Suprapubic skin (tissue), 4 donors: ENCODE results near the gene PMPCB. TPM values are rescaled to one million over a fixed set of nuclear protein-coding genes. Genes with fewer than 3 reads are reported as not detected.

Experiments used
- DNase-seq, 2 donors: peaks; one replicate each; pipeline ENCODE4 v3.0.0-alpha.2; 2019; ENCODE audit warnings: low spot score in 2 of 2
- H3K27ac ChIP-seq: fragments of 200-600 bp; sonication (generic); one replicate; pipeline ENCODE4 v1.5.1; 2019
- H3K27me3 ChIP-seq: fragments of 200-600 bp; sonication (generic); one replicate; pipeline ENCODE4 v1.5.1; 2019
- H3K36me3 ChIP-seq: fragments of 200-600 bp; sonication (generic); one replicate; pipeline ENCODE4 v1.5.1; 2019
- H3K4me1 ChIP-seq: fragments of 200-600 bp; sonication (generic); one replicate; pipeline ENCODE4 v1.5.1; 2019
- H3K4me3 ChIP-seq: fragments of 200-600 bp; sonication (generic); one replicate; pipeline ENCODE4 v1.5.1; 2019; ENCODE audit warnings: mild to moderate bottlenecking
- H3K9me3 ChIP-seq: fragments of 200-600 bp; sonication (generic); one replicate; pipeline ENCODE4 v1.5.1; 2019
- CTCF ChIP-seq, 2 donors: fragments of 200-600 bp in 1 of 2; fragments of 450-650 bp in 1 of 2; sonication (generic) in 1 of 2; IDR thresholded peaks; one replicate each; pipeline ENCODE4 v1.5.1; 2016 to 2019; ENCODE audit warnings: antibody characterized with exemption in 2 of 2, mild to moderate bottlenecking in 1 of 2, moderate library complexity in 1 of 2
- EP300 ChIP-seq: sonication (generic); formaldehyde crosslinking; IDR thresholded peaks from one replicate; pipeline ENCODE4 v1.6.1; 2017; ENCODE audit warnings: antibody characterized with exemption
- POLR2A ChIP-seq, 2 donors: fragments of 450-650 bp; IDR thresholded peaks; one replicate each; pipeline ENCODE4 v1.6.1; 2017; ENCODE audit warnings: antibody characterized with exemption in 2 of 2, mild to moderate bottlenecking in 2 of 2, moderate library complexity in 2 of 2
- POLR2AphosphoS5 ChIP-seq, 3 donors: sonication (generic); formaldehyde crosslinking; IDR thresholded peaks; one replicate each; pipeline ENCODE4 v1.6.1; 2017; ENCODE audit warnings: antibody characterized with exemption in 3 of 3
- WGBS: methylation state at CpG from one replicate; pipeline ENCODE4 v1.1.5; 2018; 5-methylcytosine and 5-hydroxymethylcytosine counted together
- total RNA-seq, 4 donors: library from RNA; depleted of rRNA; stranded (reverse); fragments of >200 nt; gene quantifications; one replicate each; pipeline ENCODE4 v1.1.0, GENCODE V29; 2016

PMPCB gene
- total RNA-seq, 4 donors from 2014 or later, result 38.9 to 61.3 (median 45.4) TPM

GRCh38 chr7:103292122-103292521 lies 5.1 kb upstream of the PMPCB start:
- no peak overlapping the region for H3K27ac ChIP-seq
- peaks cover 9% of the 10 kb centered on the region for H3K27me3 ChIP-seq
- no peaks in the 10 kb centered on the region for H3K9me3 ChIP-seq
- H3K4me1 ChIP-seq, result no peaks in the 10 kb centered on the region
- TF ChIP-seq POLR2AphosphoS5 (IDR thresholded peaks at IDR 0.05), result no peak
- TF ChIP-seq POLR2A (IDR thresholded peaks at IDR 0.05), result no peak
- no peak for TF ChIP-seq CTCF (IDR thresholded peaks at IDR 0.05)
- TF ChIP-seq EP300, result no peak
- no peaks in the 10 kb centered on the region for H3K36me3 ChIP-seq
- H3K4me3 ChIP-seq, result no peak overlapping the region
- WGBS, result 49% methylated on average over 3 of the region's 3 CpGs
- DNase-seq, result no peak

- no peak overlapping the region for H3K4me3 ChIP-seq
- TF ChIP-seq CTCF (IDR thresholded peaks at IDR 0.05) (no peak), EP300 (no peak), POLR2A (IDR thresholded peaks at IDR 0.05) (no peak), POLR2AphosphoS5 (IDR thresholded peaks at IDR 0.05) (no peak)
- no peak overlapping the region for H3K27ac ChIP-seq
- DNase-seq, result no peak
- WGBS, result 93% methylated on average over 1 of the region's 1 CpG
- H3K4me1 ChIP-seq, result peaks cover 8% of the 10 kb centered on the region
- no peaks in the 10 kb centered on the region for H3K36me3 ChIP-seq
- peaks cover 9% of the 10 kb centered on the region for H3K27me3 ChIP-seq
- no peaks in the 10 kb centered on the region for H3K9me3 ChIP-seq
These were observed 3.7 kb upstream of the PMPCB start for GRCh38 chr7:103293526-103293925.

GRCh38 chr7:103297837-103298179 lies 573 bp downstream of the PMPCB start:
- Histone ChIP-seq H3K27me3 (no peaks in the 10 kb centered on the region), H3K36me3 (peaks cover 34% of the 10 kb centered on the region), H3K4me3 (peak overlapping the region; percentile 93), H3K4me1 (peaks cover 23% of the 10 kb centered on the region), H3K9me3 (no peaks in the 10 kb centered on the region), H3K27ac (peak overlapping the region; percentile 91)
- WGBS, result 1% methylated on average over 7 of the region's 7 CpGs
- no peak for TF ChIP-seq CTCF (IDR thresholded peaks at IDR 0.05)
- DNase-seq, result no peak

- no peak overlapping the region for H3K4me3 ChIP-seq
- no peak overlapping the region for H3K27ac ChIP-seq
- H3K27me3 ChIP-seq, result no peaks in the 10 kb centered on the region
- no peaks in the 10 kb centered on the region for H3K9me3 ChIP-seq
- WGBS, result 86% methylated on average over 6 of the region's 6 CpGs
- peaks cover 50% of the 10 kb centered on the region for H3K36me3 ChIP-seq
- no peak for DNase-seq
- H3K4me1 ChIP-seq, result peaks cover 23% of the 10 kb centered on the region
- TF ChIP-seq CTCF (IDR thresholded peaks at IDR 0.05) (no peak), POLR2AphosphoS5 (IDR thresholded peaks at IDR 0.05) (no peak), POLR2A (IDR thresholded peaks at IDR 0.05) (no peak), EP300 (no peak)
These were observed 2.4 kb downstream of the PMPCB start for GRCh38 chr7:103299660-103300059.

- 51% methylated on average over 2 of the region's 2 CpGs for WGBS
- H3K4me3 ChIP-seq, result no peak overlapping the region
- no peak overlapping the region for H3K27ac ChIP-seq
- H3K4me1 ChIP-seq, result peaks cover 23% of the 10 kb centered on the region
- H3K36me3 ChIP-seq, result peaks cover 67% of the 10 kb centered on the region
- TF ChIP-seq EP300, result no peak
- no peak for TF ChIP-seq POLR2A (IDR thresholded peaks at IDR 0.05)
- TF ChIP-seq POLR2AphosphoS5 (IDR thresholded peaks at IDR 0.05), result no peak
- no peak for TF ChIP-seq CTCF (IDR thresholded peaks at IDR 0.05)
- no peaks in the 10 kb centered on the region for H3K9me3 ChIP-seq
- no peaks in the 10 kb centered on the region for H3K27me3 ChIP-seq
- DNase-seq, result no peak
These were observed 4.2 kb downstream of the PMPCB start for GRCh38 chr7:103301441-103301840.
